ENCODE data around the gene MRPL3. TPM values are rescaled to one million over a fixed set of nuclear protein-coding genes. Genes with fewer than 3 reads are reported as not detected.

Gene MRPL3
- total RNA-seq, 2 experiments from 2014 or later, result 36.0 to 37.6 TPM

DNA sequence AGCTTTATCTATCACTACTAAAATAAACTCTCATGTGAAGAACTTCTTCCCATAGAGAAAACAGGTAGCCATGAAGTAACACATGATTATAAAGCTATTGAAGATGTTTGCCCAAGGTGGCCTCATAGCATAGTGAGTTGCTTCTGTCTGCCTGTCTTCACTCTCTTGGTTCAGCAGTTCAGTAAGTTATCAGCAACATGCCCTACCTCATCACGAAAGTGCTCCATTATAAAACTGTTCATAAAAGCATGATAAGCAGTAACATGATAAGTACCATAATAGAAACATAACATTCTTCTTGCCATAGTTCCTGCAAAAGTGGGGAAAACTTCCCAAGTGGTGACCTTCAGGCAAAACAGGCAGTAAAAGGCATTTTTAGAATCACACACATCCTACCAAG, 45.6 kb downstream of the MRPL3 start:
- ChIA-PET CTCF (no interaction called here), POLR2A (no interaction called here)
- H3K27me3 ChIP-seq (ENCODE audit: control insufficient read depth in 1 of 2, insufficient read depth in 2 of 2, low read length in 2 of 2), result no peaks in the 10 kb centered on the region
- Mint-ChIP-seq H3K27me3 (no peaks in the 10 kb centered on the region), H3K9me3 (no peaks in the 10 kb centered on the region), H3K36me3 (ENCODE audit: low read depth) (peaks cover 45% of the 10 kb centered on the region), H3K27ac (no peak overlapping the region), H3K4me1 (ENCODE audit: low read depth) (no peaks in the 10 kb centered on the region), H3K4me3 (no peak overlapping the region)
- intact Hi-C loops (cut with DNase I, micrococcal nuclease), result no loop called here
- peaks cover 14% of the 10 kb centered on the region for H3K36me3 ChIP-seq (ENCODE audit: insufficient read depth, low read length)
- no peak overlapping the region for H3K4me3 ChIP-seq (ENCODE audit: low read length)
- H3K27ac ChIP-seq (ENCODE audit: low read depth in 1 of 2, low read length in 2 of 2), result no peak overlapping the region
- H3K9me3 ChIP-seq (ENCODE audit: control insufficient read depth in 1 of 2, insufficient read depth in 1 of 2, low read length in 2 of 2), result no peaks in the 10 kb centered on the region
- no peak for ATAC-seq (ENCODE audit: poor library complexity)
- no peak for DNase-seq
- TF ChIP-seq, protein P1, sequence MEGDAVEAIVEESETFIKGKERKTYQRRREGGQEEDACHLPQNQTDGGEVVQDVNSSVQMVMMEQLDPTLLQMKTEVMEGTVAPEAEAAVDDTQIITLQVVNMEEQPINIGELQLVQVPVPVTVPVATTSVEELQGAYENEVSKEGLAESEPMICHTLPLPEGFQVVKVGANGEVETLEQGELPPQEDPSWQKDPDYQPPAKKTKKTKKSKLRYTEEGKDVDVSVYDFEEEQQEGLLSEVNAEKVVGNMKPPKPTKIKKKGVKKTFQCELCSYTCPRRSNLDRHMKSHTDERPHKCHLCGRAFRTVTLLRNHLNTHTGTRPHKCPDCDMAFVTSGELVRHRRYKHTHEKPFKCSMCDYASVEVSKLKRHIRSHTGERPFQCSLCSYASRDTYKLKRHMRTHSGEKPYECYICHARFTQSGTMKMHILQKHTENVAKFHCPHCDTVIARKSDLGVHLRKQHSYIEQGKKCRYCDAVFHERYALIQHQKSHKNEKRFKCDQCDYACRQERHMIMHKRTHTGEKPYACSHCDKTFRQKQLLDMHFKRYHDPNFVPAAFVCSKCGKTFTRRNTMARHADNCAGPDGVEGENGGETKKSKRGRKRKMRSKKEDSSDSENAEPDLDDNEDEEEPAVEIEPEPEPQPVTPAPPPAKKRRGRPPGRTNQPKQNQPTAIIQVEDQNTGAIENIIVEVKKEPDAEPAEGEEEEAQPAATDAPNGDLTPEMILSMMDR (IDR thresholded peaks at IDR 0.05), result no peak
- no peaks in the 10 kb centered on the region for H3K4me1 ChIP-seq (ENCODE audit: insufficient read depth, low read length)

DNA sequence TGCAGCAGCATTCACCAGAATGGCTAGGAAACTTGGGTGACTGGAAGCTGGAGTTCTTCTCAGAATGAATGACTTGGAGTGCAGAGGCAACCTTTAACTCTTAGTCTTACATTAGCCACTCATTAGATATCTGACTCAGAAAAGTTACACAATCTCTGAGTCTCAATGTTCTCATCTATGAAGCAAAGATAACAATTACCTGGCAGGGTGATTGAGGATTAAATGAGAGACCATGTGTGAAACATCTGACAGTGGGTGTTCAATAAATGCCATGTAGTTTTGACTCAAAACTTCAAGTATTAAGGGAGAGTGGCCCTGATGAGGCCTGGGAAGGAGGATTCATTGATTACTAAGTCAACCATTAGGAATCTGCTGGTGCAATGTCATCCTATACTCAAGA, 48.3 kb downstream of the MRPL3 start:
- Mint-ChIP-seq H3K27ac (no peak overlapping the region), H3K36me3 (ENCODE audit: low read depth) (peaks cover 18% of the 10 kb centered on the region)
- H3K9me3 ChIP-seq (ENCODE audit: control insufficient read depth in 1 of 2, insufficient read depth in 1 of 2, low read length in 2 of 2), result no peaks in the 10 kb centered on the region

DNA sequence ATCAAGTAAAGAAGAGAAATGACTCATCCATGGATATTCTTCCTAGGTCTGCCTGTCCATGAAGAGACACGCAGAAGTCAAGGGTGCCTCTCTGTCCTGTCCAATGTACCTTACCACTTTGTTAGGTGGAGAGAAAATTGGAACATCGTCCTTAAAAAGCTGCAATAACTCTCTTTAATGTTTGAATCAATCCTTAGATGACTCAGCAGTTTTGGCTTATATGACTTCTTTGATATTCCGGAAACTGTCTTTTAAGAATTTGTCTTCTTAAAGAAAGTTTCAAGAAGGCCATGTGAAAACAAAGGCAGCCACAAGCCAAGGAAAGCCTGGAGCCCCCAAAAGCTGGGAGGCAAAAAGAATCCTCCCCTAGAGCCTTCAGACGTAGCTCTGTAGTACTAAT, 49.2 kb downstream of the MRPL3 start:
- POLR2A ChIA-PET, result interaction anchor here (0.8 kb wide), 1 partner anchor 72 kb away, joined by 3 read pairs; the partner anchor contains the start of gene NUDT16
- DNase-seq (no peak), ATAC-seq (ENCODE audit: poor library complexity) (no peak)
- Mint-ChIP-seq H3K4me1 (ENCODE audit: low read depth) (no peaks in the 10 kb centered on the region), H3K27me3 (no peaks in the 10 kb centered on the region), H3K36me3 (ENCODE audit: low read depth) (peaks cover 10% of the 10 kb centered on the region), H3K9me3 (peaks cover 2% of the 10 kb centered on the region), H3K4me3 (no peak overlapping the region), H3K27ac (no peak overlapping the region)
- no peaks in the 10 kb centered on the region for H3K36me3 ChIP-seq (ENCODE audit: insufficient read depth, low read length)
- TF ChIP-seq, protein P1 (IDR thresholded peaks at IDR 0.05), result no peak
- peaks cover 0 to under 1% of the 10 kb centered on the region in 2 experiments for H3K9me3 ChIP-seq (ENCODE audit: control insufficient read depth in 1 of 2, insufficient read depth in 1 of 2, low read length in 2 of 2)
- no peak overlapping the region for H3K27ac ChIP-seq (ENCODE audit: low read depth in 1 of 2, low read length in 2 of 2)
- no peaks in the 10 kb centered on the region for H3K4me1 ChIP-seq (ENCODE audit: insufficient read depth, low read length)
- CTCF ChIA-PET, result no interaction called here
- no peak overlapping the region for H3K4me3 ChIP-seq (ENCODE audit: low read length)
- H3K27me3 ChIP-seq (ENCODE audit: control insufficient read depth in 1 of 2, insufficient read depth in 2 of 2, low read length in 2 of 2), result no peaks in the 10 kb centered on the region
- intact Hi-C loops (cut with DNase I, micrococcal nuclease), result no loop called here

More for the DNA sequence above, 48.3 kb downstream of the MRPL3 start:
- Mint-ChIP-seq H3K27me3 (no peaks in the 10 kb centered on the region), H3K4me3 (no peak overlapping the region), H3K9me3 (no peaks in the 10 kb centered on the region), H3K4me1 (ENCODE audit: low read depth) (no peaks in the 10 kb centered on the region)
- Histone ChIP-seq H3K27me3 (ENCODE audit: control insufficient read depth in 1 of 2, insufficient read depth in 2 of 2, low read length in 2 of 2) (no peaks in the 10 kb centered on the region), H3K36me3 (ENCODE audit: insufficient read depth, low read length) (no peaks in the 10 kb centered on the region), H3K4me1 (ENCODE audit: insufficient read depth, low read length) (no peaks in the 10 kb centered on the region), H3K4me3 (ENCODE audit: low read length) (no peak overlapping the region), H3K27ac (ENCODE audit: low read depth in 1 of 2, low read length in 2 of 2) (no peak overlapping the region)
- no peak for ATAC-seq (ENCODE audit: poor library complexity)
- POLR2A ChIA-PET, result no interaction called here
- intact Hi-C loops (cut with DNase I, micrococcal nuclease), result no loop called here
- CTCF ChIA-PET, result no interaction called here
- TF ChIP-seq, protein P1 (IDR thresholded peaks at IDR 0.05), result no peak
- DNase-seq, result no peak
